Measurements from ENCODE around the gene CT47C1.

CT47C1 gene

GRCh38 chrX:119075270-119076025 is 2.7 kb downstream of the CT47C1 start:
- no peak for DNase-seq

GRCh38 chrX:119082278-119082677 is 9.5 kb downstream of the CT47C1 start:
- no peak for DNase-seq

DNA sequence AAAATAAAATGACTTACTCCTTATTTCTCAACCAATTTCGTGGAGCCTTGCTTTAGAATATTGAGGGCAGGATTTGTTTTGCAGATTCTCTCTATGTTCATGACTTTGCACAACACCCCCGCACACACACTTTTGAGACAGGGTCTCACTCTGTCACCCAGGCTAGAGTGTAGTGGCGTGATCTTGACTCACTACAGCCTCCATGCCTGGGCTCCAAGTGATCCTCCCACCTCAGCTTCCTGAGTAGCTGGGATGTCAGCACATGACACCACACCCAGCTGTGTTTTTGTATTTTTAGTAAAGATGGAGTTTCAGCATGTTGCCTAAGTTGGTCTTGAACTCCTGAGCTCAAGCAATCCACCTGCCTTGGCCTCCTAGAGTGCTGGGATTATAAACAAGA is 12.0 kb downstream of the CT47C1 start:
- no peak for DNase-seq

- no peak for DNase-seq
Observed at GRCh38 chrX:119087121-119087520, 14.3 kb downstream of the CT47C1 start.

- DNase-seq, result no peak
Observed at GRCh38 chrX:119089619-119090018, 16.8 kb downstream of the CT47C1 start.

GRCh38 chrX:119090627-119091026 is 17.8 kb downstream of the CT47C1 start:
- DNase-seq, result no peak

GRCh38 chrX:119093991-119094735 is 21.4 kb downstream of the CT47C1 start:
- no peak for DNase-seq

DNA sequence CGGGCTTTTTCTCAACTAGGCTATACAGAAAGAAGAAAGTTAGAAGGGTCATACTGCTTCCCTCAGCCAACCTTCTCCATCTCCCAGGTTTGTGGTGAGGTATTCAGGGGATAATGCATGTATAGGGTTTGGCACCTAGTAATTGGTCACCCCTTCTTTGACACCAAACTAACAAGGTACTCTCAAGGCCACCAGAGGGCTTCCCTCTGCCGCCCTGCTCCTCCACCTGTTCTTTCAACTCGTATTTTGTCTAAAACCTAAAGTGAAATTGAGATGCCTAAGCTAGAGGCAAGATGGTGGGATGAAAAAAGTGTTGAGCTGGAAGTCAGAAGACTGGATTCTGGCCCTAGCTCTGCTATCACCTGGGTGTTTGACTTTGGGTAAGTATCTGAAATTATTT is 22.0 kb downstream of the CT47C1 start:
- DNase-seq, result no peak

DNA sequence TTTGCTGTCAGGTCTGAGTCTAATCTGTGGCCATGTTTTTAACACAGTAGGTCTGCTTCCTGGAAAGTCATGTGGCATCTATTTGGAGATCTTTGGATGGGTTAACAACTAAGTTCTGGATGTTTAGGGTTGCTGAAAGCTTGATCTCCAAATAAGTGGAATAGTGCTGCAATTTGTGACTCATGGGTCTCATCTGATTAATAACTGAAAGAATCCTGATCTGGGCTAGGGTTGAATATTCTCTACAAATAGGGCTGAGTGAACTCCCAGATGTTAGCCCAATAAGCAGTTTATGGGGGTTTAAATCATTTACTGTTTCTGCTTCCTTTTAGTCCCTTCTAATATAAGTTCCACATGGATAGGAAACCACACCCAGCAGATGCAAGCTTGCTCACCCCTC is 23.1 kb downstream of the CT47C1 start:
- DNase-seq, result no peak

- DNase-seq, result no peak
Observed at GRCh38 chrX:119101168-119101567, 28.4 kb downstream of the CT47C1 start.

DNA sequence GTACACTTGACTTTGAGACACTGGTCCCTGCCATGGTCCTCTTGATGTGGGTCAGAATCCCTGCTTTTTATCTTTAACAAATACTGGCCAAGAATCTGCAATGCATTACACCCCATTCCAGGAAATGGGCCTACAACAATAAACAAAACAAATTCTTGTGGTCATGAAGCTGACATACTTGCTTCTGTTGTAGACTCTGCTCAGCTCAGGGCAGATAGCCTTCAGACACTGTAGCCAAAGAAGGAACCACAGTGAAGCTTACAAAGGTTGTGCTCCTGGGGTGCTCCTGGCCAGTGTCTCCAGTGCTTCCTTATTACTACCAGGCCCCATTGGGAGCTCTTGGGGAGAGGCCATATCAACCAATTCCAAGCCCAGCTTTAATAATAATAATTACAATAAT is 33.0 kb downstream of the CT47C1 start:
- DNase-seq, result no peak

DNA sequence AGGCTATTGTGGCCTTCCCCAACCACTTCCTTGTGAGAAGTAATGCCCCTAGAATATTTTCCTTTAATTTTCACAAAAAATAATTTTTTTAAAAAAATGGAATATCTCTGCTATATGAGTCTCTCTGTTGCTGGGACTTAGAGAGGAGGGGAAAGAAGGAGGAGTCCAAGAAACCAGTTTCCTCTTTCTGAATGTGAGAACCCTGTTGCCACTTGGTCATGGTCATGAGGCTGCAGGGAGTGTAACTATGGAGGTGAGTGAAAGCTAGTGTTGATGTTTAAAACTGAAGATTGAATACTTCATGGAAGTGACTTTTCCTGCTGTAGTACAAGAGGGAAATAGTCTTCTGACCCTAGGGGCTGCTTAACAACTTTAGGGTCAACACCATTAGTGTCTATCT is 34.4 kb downstream of the CT47C1 start:
- DNase-seq, result no peak

DNA sequence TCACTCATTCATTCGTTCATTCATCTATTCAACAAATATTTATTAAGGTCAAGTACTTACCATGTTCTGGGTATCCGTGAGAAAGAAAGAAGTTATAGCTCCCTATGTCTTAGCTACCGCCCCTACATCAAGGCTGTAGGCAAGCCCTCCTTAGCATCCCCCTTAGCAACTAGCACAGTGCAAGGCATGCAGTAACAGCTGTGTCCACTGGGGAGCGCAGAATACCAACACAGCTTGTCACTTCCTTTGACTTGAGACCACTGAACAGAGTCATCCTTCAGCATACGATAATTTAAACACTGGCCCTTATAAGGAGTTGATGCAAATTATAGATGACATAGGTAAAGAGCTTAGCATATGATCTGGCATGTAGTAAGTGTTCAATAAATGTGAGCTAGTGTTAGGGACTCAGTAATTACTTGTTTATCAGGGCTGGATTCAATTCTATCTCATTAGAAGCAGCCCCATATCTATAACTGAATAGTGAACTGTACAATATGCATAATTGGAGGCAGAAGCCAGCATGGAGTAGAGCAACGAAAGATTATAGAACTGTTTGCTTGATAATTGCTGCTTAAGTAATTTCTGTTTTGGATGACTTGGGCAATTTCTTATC is 46.1 kb downstream of the CT47C1 start:
- no peak for DNase-seq

GRCh38 chrX:119121341-119121740 is 48.5 kb downstream of the CT47C1 start:
- no peak for DNase-seq
